Loucy (cell line): ENCODE data around the gene ZNF831.

Experiments used
- H2AFZ ChIP-seq: fragments of 200-600 bp; sonication (generic); 2 replicates; pipeline ENCODE4 v1.6.0; 2016; ENCODE audit warnings: antibody characterized with exemption, mild to moderate bottlenecking, low read length, moderate library complexity
- H3F3A ChIP-seq: fragments of 200-600 bp; 2 replicates; pipeline ENCODE4 v1.6.0; 2016; ENCODE audit warnings: antibody characterized with exemption, low read depth, mild to moderate bottlenecking
- H3K27me3 ChIP-seq: fragments of 200-600 bp; sonication (generic); 2 replicates; pipeline ENCODE4 v1.6.1; 2014; ENCODE audit warnings: low read length, mild to moderate bottlenecking; ENCODE audit not compliant: insufficient read depth, poor library complexity, severe bottlenecking
- H3K36me3 ChIP-seq: fragments of 200-600 bp; sonication (generic); 2 replicates; pipeline ENCODE4 v1.6.1; 2016; ENCODE audit warnings: low read length; ENCODE audit not compliant: insufficient read depth
- H3K4me1 ChIP-seq: fragments of 200-600 bp; sonication (generic); 2 replicates; pipeline ENCODE4 v1.5.1; 2014; ENCODE audit warnings: low read length, mild to moderate bottlenecking; ENCODE audit not compliant: insufficient read depth, poor library complexity, severe bottlenecking
- H3K4me2 ChIP-seq: fragments of 200-600 bp; sonication (generic); 2 replicates; pipeline ENCODE4 v1.6.0; 2014; ENCODE audit warnings: antibody characterized with exemption, low read length, low read depth, mild to moderate bottlenecking; ENCODE audit not compliant: poor library complexity, severe bottlenecking
- H3K4me3 ChIP-seq: fragments of 200-600 bp; sonication (generic); 2 replicates; pipeline ENCODE4 v1.5.1; 2014; ENCODE audit warnings: low read length, mild to moderate bottlenecking, mixed read lengths; ENCODE audit not compliant: poor library complexity, severe bottlenecking
- H3K79me2 ChIP-seq: fragments of 200-600 bp; sonication (generic); 2 replicates; pipeline ENCODE4 v1.6.1; 2014; ENCODE audit warnings: low read length; ENCODE audit not compliant: insufficient read depth
- H3K9ac ChIP-seq: fragments of 200-600 bp; sonication (generic); 2 replicates; pipeline ENCODE4 v1.6.0; 2014; ENCODE audit warnings: mild to moderate bottlenecking, low read depth, low read length, moderate library complexity; ENCODE audit not compliant: poor library complexity, severe bottlenecking
- H3K9me2 ChIP-seq: fragments of 200-600 bp; sonication (generic); replicated peaks from 2 replicates; pipeline ENCODE4 v1.6.1; 2016; ENCODE audit warnings: low read depth, low read length, mixed read lengths
- H3K9me3 ChIP-seq: fragments of 200-600 bp; sonication (generic); 2 replicates; pipeline ENCODE4 v1.6.1; 2014; ENCODE audit warnings: mild to moderate bottlenecking, antibody characterized with exemption, low read length, low read depth; ENCODE audit not compliant: insufficient read depth
- H4K20me1 ChIP-seq: fragments of 200-600 bp; sonication (generic); 2 replicates; pipeline ENCODE4 v1.6.0; 2014; ENCODE audit warnings: antibody characterized with exemption, low read length, mild to moderate bottlenecking; ENCODE audit not compliant: insufficient read depth, poor library complexity, severe bottlenecking
- EZH2phosphoT487 ChIP-seq: fragments of 200-600 bp; IDR thresholded peaks from 2 replicates; pipeline ENCODE4 v1.6.1; 2018; ENCODE audit warnings: antibody characterized with exemption, mild to moderate bottlenecking, moderate library complexity, borderline replicate concordance
- TF ChIP-seq, protein P1 (sequence below): fragments of 200-600 bp; sonication (generic); conservative IDR thresholded peaks from 2 replicates; pipeline ENCODE4 v1.5.1; 2014; ENCODE audit warnings: mild to moderate bottlenecking, antibody characterized with exemption, low read length

The ZNF831 gene

DNA sequence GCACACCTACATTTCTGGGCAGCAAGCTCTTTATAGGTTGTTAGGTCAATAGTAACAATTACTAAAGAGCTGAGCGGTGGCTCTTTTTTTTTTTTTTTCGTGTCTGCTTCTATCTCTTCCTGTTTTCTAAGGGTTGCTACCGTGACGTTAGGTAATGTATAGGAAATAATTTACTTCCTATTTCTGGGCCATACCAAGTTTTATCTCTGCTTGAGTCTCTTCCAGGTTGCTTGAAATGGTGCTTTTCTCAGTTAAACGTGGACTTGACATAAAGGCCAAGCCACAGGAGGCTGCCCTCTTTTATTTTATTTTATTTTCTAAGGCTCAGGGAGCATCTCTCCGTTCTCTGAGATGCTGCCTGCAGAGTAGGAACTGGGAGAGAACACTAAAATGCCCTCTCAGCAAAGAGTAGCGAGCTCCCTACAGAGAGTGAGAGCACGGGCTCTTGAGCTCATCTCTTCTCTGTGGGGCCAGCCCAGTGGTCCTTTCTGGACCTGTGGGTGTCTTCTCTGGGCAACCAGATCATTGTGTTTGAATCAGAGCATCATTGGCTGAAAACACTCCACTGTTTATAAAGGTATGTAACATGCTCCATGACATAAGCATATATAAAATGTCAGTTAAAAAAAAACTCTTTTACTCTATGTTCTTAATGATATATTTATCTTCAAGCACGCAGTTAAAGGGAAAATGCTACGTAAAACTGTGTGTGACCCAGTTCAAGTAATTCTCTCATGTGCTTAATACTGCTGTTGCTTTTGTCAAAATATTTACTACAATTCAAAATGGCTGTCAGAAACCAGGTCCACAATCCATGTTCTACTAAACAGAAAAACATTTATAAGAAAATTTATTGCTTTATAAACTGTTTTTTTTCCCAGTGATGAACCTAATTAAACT is at the start of gene ZNF831:
ZNF831 (plus strand) TSS at position 191 of the 900 bp plus-strand sequence. CDS start 27,199 bp downstream, outside the sequence.
- no peaks in the 10 kb centered on the region for H3K9me3 ChIP-seq
- TF ChIP-seq, protein P1, sequence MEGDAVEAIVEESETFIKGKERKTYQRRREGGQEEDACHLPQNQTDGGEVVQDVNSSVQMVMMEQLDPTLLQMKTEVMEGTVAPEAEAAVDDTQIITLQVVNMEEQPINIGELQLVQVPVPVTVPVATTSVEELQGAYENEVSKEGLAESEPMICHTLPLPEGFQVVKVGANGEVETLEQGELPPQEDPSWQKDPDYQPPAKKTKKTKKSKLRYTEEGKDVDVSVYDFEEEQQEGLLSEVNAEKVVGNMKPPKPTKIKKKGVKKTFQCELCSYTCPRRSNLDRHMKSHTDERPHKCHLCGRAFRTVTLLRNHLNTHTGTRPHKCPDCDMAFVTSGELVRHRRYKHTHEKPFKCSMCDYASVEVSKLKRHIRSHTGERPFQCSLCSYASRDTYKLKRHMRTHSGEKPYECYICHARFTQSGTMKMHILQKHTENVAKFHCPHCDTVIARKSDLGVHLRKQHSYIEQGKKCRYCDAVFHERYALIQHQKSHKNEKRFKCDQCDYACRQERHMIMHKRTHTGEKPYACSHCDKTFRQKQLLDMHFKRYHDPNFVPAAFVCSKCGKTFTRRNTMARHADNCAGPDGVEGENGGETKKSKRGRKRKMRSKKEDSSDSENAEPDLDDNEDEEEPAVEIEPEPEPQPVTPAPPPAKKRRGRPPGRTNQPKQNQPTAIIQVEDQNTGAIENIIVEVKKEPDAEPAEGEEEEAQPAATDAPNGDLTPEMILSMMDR, result no peak
- TF ChIP-seq EZH2phosphoT487, result no peak
- H3K4me1 ChIP-seq, result no peaks in the 10 kb centered on the region
- no peaks in the 10 kb centered on the region for H3K79me2 ChIP-seq
- H4K20me1 ChIP-seq, result no peaks in the 10 kb centered on the region
- no peaks in the 10 kb centered on the region for H3K27me3 ChIP-seq
- no peaks in the 10 kb centered on the region for H3K36me3 ChIP-seq
- H3K9me2 ChIP-seq, result no peaks in the 10 kb centered on the region
- no peaks in the 10 kb centered on the region for H3F3A ChIP-seq
- H3K9ac ChIP-seq, result no peak within 1 kb of the TSS
- H3K4me3 ChIP-seq, result no peak within 1 kb of the TSS
- no peak within 1 kb of the TSS for H2AFZ ChIP-seq
- no peak within 1 kb of the TSS for H3K4me2 ChIP-seq

DNA sequence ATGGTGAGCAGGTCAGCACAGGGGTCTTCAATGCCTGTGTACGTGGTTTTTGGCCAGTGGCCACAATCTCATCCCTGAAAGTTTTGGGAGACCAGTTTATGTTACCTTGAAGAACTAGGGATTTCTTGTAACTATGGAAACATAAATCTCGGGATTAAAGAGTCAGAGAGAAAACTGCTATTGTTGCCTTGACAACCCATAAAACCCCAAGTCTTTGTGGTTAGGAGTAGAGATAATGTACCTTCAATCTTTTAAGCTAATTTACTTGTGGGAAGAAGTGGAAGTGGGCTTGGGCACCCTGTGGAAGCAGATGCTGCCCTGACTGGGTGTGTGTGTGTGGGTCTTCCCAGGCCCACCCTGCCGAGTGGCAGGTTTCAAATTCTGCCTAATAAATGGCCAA is 46.1 kb upstream of the ZNF831 start:
- TF ChIP-seq, protein P1, result no peak
- no peak for TF ChIP-seq EZH2phosphoT487
- Histone ChIP-seq H3K4me1 (peaks cover 15% of the 10 kb centered on the region), H3K9me3 (no peaks in the 10 kb centered on the region), H3K4me3 (no peak overlapping the region), H3K4me2 (no peak overlapping the region), H2AFZ (no peak overlapping the region), H4K20me1 (no peaks in the 10 kb centered on the region), H3K79me2 (no peaks in the 10 kb centered on the region), H3K9ac (no peak overlapping the region), H3K9me2 (no peaks in the 10 kb centered on the region), H3K36me3 (no peaks in the 10 kb centered on the region), H3F3A (no peaks in the 10 kb centered on the region), H3K27me3 (no peaks in the 10 kb centered on the region)

- Histone ChIP-seq H3K4me1 (peaks cover 16% of the 10 kb centered on the region), H3K9ac (no peak overlapping the region), H3K9me3 (no peaks in the 10 kb centered on the region), H3K4me3 (no peak overlapping the region), H4K20me1 (no peaks in the 10 kb centered on the region), H3K27me3 (no peaks in the 10 kb centered on the region), H3K79me2 (no peaks in the 10 kb centered on the region), H3K4me2 (no peak overlapping the region), H3K36me3 (no peaks in the 10 kb centered on the region), H2AFZ (no peak overlapping the region), H3F3A (no peaks in the 10 kb centered on the region), H3K9me2 (no peaks in the 10 kb centered on the region)
- no peak for TF ChIP-seq EZH2phosphoT487
- TF ChIP-seq, protein P1, result no peak
These were observed 44.8 kb upstream of the ZNF831 start for GRCh38 chr20:59118855-59119254.
